Dedifferentiated amniotic fluid mesenchymal stem cell (primary cell): Measurements from ENCODE around the gene GJC2.

ENCODE experiments used
- DNase-seq: peaks from one replicate; pipeline ENCODE4 v3.0.0-alpha.2; 2016; ENCODE audit errors: extremely low spot score

GJC2 gene

GRCh38 chr1:228145463-228146416 is 4.0 kb upstream of the GJC2 start:
- DNase-seq: no peak

- DNase-seq: no peak
These were observed 3.1 kb upstream of the GJC2 start for GRCh38 chr1:228146417-228147150.

- no peak for DNase-seq
These were observed 2.5 kb upstream of the GJC2 start for GRCh38 chr1:228147151-228147693.

GRCh38 chr1:228147768-228148167 is 2.0 kb upstream of the GJC2 start:
- no peak for DNase-seq

- no peak for DNase-seq
These were observed 1.4 kb upstream of the GJC2 start for GRCh38 chr1:228148196-228148861.

GRCh38 chr1:228148935-228149405 is 760 bp upstream of the GJC2 start:
- no peak for DNase-seq

- no peak for DNase-seq
These were observed 360 bp downstream of the GJC2 start for GRCh38 chr1:228150120-228150460.

- no peak for DNase-seq
These were observed 890 bp downstream of the GJC2 start for GRCh38 chr1:228150461-228151179.

- no peak for DNase-seq
These were observed 1.6 kb downstream of the GJC2 start for GRCh38 chr1:228151180-228151925.

GRCh38 chr1:228152097-228152917 is 2.6 kb downstream of the GJC2 start:
- no peak for DNase-seq

GRCh38 chr1:228152918-228153258 is 3.2 kb downstream of the GJC2 start:
- no peak for DNase-seq

- DNase-seq: no peak
These were observed 4.4 kb downstream of the GJC2 start for GRCh38 chr1:228154021-228154669.

- DNase-seq: no peak
These were observed 5.2 kb downstream of the GJC2 start for GRCh38 chr1:228154670-228155571.

- no peak for DNase-seq
These were observed 6.1 kb downstream of the GJC2 start for GRCh38 chr1:228155596-228156514.

GRCh38 chr1:228156515-228156881 is 6.8 kb downstream of the GJC2 start:
- no peak for DNase-seq

GRCh38 chr1:228156941-228157728 is 7.4 kb downstream of the GJC2 start:
- no peak for DNase-seq
